Activated CD8-positive, alpha-beta memory T cell treated with anti-CD3 and anti-CD28 coated beads for 36 hours (primary cell): ENCODE measurements around the gene FAM204A. TPM values are rescaled to one million over a fixed set of nuclear protein-coding genes. Genes with fewer than 3 reads are reported as not detected.

ENCODE experiments used
- CTCF ChIA-PET: fragments of 350-600 bp; sonication (Branson Sonifier 250); formaldehyde crosslinking; loops from one replicate; lab custom pipeline; 2021; ENCODE audit warnings: antibody characterized with exemption; lab: Charles Lee
- POLR2A ChIA-PET: fragments of 350-600 bp; sonication (Branson Sonifier 250); formaldehyde crosslinking; loops from one replicate; lab custom pipeline; 2021; ENCODE audit warnings: antibody characterized with exemption; lab: Charles Lee
- total RNA-seq, 2 experiments: library from RNA; stranded (reverse); gene quantifications; one replicate each; pipeline ENCODE4 v1.2.3, GENCODE V29; 2021

The FAM204A gene
- total RNA-seq = 10 to 100 TPM; 60.9 to 71.1 TPM

DNA sequence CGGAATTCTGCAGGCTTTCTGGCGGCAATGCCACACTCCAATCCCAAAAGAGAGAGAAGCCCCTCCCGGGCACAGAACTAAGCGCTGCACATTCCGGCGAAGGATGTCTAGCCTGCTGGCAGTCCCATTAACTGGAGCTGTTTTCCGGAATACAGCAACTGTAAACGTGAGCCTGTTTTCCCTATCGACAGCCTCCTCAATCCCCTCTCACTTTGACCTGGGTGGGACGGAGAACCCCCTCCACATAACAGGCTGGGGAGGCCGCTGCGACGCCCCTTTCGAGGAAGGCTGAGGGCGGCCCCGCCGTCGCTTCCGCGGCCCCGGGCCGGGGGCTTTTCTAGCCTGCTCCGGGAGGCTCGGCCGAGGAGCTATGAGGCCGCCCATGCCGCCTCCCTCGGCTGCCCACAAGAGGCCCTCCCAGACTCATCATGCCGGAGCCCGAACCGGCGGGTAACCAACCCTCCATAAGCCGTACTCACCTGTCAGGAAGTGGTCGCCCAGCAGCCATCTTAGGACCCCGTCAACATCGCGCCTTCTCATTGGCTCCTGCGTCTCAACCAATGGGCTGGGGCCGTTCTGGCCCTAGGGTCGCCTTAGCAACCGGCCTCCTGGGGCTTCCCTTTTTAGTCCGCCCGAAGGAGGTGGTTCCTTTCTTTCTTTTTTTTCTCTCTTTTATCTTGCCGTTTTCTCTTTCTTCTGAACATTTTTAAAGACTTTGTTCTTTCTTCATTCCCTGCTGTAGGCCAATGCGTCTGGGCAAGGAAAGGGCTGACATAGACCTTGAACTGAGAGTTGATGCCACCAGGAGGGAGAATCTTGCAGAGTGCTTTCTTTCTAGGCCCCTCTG lies at the start of gene FAM204A:
Gene FAM204A, minus strand, starts transcription at position 534 of the 847 bp plus-strand sequence. CDS start 5,909 bp downstream, outside the sequence.
- ChIA-PET POLR2A (interaction anchor here (1.0 kb wide), 1 partner anchor 12 kb away, joined by 3 read pairs; no protein-coding TSS in a partner anchor), CTCF (no interaction called here)

GRCh38 chr10:118383699-118384098 lies 41.6 kb upstream of the FAM204A start:
- POLR2A ChIA-PET = no interaction called here
- CTCF ChIA-PET = no interaction called here

GRCh38 chr10:118383063-118383689 lies 41.1 kb upstream of the FAM204A start:
- ChIA-PET POLR2A (no interaction called here), CTCF (no interaction called here)

- ChIA-PET POLR2A (no interaction called here), CTCF (no interaction called here)
These were observed 32.3 kb upstream of the FAM204A start for GRCh38 chr10:118374404-118374803.

DNA sequence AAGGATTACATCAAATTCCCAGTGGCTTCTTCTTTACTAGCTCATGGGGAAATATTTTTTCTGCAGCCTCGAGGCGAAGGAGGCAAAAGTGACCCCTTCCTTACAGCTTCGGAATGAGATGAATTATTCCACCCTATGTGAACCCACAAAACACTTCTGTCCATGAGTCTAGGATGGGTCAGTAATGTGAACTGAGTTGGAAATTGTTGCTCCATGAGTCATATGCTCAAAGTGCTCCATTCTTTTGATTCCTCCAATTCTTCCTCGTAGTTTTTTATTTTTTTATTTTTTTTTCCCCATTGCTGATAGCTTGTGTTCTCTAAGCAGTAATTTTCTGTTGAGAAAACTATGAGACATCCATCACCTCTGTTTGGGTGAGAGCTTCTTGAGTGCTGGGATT lies 31.7 kb upstream of the FAM204A start:
- ChIA-PET CTCF (interaction anchor here (0.6 to 0.7 kb wide), 2 partner anchors 71 to 116 kb away, joined by 3 to 5 read pairs; no protein-coding TSS in a partner anchor), POLR2A (no interaction called here)

DNA sequence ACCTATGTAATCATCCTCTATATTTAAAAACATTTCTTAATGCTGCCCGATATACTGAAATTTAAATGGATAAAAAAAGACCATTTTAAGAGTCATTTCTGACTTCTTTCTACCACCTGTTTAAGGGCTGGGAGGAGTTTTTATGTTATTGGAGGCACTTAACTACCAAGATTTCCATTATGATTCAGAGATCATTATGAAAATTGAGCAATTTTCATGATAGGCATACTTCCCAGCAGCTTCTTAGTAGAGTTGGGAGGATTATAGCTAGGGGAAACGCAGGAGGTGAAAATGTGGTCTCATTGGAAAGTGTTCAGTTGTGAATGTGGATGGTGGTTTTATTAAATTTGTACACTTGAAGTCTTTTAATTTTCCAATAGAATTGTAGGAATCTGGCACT lies 28.4 kb upstream of the FAM204A start:
- POLR2A ChIA-PET = no interaction called here
- CTCF ChIA-PET = no interaction called here

DNA sequence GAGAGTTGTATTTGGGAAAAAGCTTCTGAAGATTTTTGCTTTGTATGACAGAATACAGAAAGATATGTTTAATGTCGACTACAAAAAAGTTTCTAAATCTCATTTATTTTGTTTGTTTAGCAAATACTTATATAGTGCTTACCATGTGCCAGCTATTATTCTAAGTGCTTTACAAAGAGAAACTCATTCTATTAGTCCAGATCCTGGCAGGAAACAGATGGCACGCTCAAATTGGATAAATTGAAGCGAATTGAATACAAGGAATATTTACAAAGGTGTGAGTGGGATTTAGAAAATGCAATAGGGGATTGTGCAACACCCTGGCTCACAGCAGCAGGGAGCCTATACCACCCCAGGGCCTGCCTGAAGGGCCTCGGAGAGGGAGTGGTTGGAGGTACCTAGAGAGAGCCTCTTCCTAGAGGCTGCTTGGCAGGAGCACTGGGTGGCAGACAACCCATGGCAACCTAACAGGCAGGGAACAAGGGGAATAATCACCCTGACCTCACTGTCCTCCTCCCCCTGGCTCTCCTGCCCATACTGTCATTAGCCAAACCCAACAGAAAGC lies 27.6 kb upstream of the FAM204A start:
- CTCF ChIA-PET = no interaction called here
- POLR2A ChIA-PET = no interaction called here

DNA sequence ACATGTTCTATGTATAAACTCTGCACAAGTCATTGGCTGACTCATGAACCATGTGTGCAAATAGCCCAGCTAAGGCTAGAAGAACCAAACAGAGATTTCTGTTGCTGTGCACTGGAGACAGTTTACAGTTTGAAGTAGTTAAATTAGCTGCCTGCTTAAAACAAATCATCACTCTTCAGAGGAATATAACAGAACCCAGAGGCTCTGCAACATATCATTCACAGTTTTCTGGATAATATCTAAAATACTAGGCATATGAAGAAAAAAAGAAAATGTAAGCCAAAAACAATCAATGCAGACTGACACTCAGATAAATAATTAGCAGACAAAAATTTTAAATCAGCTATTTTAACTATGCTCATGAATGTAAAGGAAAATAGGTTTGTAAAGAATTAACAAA lies 23.6 kb upstream of the FAM204A start:
- ChIA-PET POLR2A (no interaction called here), CTCF (no interaction called here)

DNA sequence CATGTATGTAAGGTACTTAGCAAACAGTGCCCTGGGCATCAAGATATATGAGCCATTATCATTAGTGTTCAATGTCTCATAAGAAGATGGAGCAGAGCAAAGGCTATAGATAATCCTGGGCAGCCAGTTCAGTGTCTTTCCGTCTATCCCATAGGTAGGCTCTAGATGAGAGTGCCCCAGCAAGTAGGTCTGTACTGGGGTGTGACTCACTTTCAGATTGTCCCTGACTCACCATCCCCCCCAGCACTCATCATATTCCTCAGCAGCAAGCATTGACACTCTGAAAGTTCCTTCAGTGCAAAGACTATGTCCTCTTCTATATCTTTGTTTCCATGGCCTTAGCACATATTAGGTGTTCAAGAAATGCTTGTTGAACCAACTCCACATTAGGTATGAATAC lies 20.0 kb upstream of the FAM204A start:
- CTCF ChIA-PET = no interaction called here
- POLR2A ChIA-PET = no interaction called here

DNA sequence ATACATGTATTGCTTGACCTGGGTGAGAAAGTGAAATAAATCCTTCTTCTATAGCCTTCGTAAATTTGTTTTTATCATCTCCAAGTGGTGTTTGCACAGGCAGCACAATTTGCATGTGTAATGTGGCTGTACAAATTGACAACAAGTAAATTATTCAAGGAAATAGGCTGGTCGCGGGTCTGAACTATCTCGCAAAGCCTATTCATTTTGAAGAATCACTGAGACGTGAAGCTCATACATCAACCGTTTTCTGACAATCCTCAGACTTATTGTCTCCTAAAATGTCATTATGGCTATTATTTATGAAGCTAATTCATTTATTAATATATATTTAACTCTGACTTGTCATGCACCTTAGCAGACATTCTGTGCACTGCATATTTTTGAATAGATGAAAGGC lies 16.2 kb upstream of the FAM204A start:
- ChIA-PET POLR2A (no interaction called here), CTCF (no interaction called here)

DNA sequence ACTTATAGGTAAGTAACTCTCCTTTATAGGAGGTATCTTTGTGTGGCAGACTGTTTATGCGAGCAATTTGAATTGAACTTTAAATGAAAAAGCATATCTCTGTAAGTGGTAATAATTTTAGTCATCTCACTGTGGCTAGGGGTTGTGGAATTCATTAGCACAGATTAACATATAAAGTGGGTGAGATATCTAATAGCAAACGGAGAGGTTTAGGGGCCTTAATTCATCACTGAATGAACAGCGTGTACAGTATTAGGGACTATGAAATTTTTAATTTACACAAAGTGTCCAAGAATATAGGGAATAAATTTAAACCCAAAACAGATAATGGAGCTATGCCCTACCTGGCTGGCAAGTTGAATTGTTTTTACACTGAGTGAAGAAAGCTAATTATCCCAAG lies 15.7 kb upstream of the FAM204A start:
- ChIA-PET POLR2A (no interaction called here), CTCF (no interaction called here)

DNA sequence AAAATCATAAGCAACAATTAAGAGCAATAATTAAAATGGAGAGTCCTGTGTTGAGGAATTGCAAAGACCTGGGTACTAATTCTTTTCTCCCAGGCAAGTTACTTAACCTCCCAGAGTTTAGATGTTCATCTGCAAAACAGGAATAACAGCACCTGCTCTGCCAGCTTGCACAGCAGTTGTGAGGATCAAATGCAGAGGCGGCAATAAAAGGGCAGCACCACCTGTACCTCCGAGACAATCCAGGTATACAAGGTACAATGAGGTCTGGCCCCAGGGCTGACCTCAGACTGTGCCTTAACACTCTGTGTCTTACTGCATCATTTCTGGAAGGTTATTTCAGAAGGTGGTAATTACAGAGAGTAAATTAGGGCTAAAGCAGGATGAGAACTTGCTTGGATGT lies 14.5 kb upstream of the FAM204A start:
- POLR2A ChIA-PET = no interaction called here
- CTCF ChIA-PET = no interaction called here

DNA sequence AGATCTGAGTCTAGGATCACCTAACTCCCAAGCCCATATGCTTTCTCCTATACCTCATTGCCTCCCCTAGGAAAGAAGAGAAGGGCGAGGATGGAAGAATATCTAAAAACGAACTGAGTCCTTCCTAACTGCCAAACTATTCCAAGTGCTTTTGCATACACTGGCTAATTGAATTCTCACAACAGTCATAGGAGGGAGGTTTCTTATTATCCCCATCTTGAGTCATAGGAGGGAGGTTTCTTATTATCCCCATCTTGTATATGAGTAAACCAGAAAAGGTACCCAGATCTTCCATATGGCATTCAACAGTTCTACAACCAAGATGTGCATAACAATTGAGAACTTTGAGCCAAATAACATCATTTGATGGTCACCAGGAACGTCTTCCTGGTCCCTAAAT lies 13.1 kb upstream of the FAM204A start:
- ChIA-PET CTCF (no interaction called here), POLR2A (no interaction called here)

- ChIA-PET POLR2A (no interaction called here), CTCF (no interaction called here)
These were observed 7.1 kb upstream of the FAM204A start for GRCh38 chr10:118349235-118349634.

- ChIA-PET POLR2A (no interaction called here), CTCF (no interaction called here)
These were observed 1.4 kb upstream of the FAM204A start for GRCh38 chr10:118343549-118343948.

DNA sequence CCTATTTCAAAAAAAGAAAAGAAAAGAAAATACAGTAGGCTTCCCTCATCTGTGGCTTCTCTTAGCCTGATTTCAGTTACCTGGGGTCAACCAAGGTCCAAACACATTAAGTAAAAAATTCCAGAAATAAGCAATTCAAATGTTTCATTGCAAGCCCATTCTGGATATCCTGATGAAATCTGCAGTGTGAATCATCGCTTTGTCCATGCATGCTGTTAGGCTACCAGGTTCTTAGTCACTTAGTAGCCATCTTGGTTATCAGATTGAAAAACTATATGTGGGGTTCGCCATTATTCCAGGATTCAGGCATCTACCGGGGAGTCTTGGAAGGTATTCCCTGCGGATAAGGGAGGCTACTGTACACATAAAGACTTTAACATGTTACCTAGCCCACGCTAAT lies 991 bp upstream of the FAM204A start:
- ChIA-PET POLR2A (no interaction called here), CTCF (no interaction called here)

DNA sequence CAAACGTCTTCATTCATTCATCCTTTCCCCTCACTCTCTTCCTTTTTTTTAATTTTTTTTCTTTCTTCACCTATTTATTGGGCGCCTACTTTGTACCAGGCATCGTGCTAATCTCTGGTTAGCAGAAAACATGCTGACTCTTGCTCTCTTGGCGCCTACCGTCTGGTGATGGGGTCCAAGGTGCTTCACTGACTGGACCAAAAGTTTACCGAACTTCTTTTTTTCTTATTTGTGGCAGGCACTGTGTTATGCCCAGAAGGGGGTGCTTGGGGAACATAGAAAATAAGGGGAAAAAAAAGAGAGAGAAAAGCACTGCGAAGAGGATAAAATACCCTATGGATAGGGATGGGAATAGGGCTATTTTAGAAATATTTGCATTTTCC lies 505 bp upstream of the FAM204A start:
- POLR2A ChIA-PET = interaction anchor here (1.0 kb wide), 1 partner anchor 12 kb away, joined by 3 read pairs; no protein-coding TSS in a partner anchor
- CTCF ChIA-PET = no interaction called here

GRCh38 chr10:118340486-118340885 lies 1.6 kb downstream of the FAM204A start:
- ChIA-PET POLR2A (no interaction called here), CTCF (no interaction called here)

- ChIA-PET POLR2A (no interaction called here), CTCF (no interaction called here)
These were observed 3.0 kb downstream of the FAM204A start for GRCh38 chr10:118339111-118339510.

- ChIA-PET CTCF (no interaction called here), POLR2A (no interaction called here)
These were observed 4.8 kb downstream of the FAM204A start for GRCh38 chr10:118337356-118337755.

- POLR2A ChIA-PET = no interaction called here
- CTCF ChIA-PET = no interaction called here
These were observed 8.3 kb downstream of the FAM204A start for GRCh38 chr10:118333871-118334270.
